Measurements from ENCODE around the gene PPP3R2.
A peak's percentile ranks its signal among the peaks of the same experiment; 100 is the strongest.
"Not testable (repeated sequence)": the region's sequence is repeated elsewhere in the genome, so short reads cannot be mapped to it uniquely, and the experiment has no call there.

DNA sequence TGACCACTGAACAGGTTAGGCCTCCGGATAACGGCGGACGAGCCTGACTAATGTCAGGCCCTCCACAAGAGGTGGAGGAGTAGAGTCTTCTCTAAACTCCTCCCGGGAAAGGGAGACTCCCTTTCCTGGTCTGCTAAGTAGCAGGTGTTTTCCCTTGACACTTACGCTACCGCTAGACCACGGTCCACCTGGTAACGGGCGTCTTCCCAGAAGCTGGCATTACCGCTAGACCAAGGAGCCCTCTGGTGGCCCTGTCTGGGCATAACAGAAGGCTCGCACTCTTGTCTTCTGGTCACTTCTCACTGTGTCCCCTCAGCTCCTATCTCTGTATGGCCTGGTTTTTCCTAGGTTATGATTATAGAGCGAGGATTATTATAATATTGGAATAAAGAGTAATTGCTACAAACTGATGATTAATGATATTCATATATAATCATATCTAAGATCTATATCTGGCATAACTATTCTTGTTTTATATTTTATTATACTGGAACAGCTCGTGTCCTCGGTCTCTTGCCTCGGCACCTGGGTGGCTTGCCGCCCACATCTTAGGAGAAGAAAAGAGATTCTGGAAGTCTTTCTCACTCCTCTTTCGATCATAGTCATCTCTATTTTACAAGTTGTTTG, 45.2 kb downstream of the PPP3R2 start:
- TF ChIP-seq, protein P1, sequence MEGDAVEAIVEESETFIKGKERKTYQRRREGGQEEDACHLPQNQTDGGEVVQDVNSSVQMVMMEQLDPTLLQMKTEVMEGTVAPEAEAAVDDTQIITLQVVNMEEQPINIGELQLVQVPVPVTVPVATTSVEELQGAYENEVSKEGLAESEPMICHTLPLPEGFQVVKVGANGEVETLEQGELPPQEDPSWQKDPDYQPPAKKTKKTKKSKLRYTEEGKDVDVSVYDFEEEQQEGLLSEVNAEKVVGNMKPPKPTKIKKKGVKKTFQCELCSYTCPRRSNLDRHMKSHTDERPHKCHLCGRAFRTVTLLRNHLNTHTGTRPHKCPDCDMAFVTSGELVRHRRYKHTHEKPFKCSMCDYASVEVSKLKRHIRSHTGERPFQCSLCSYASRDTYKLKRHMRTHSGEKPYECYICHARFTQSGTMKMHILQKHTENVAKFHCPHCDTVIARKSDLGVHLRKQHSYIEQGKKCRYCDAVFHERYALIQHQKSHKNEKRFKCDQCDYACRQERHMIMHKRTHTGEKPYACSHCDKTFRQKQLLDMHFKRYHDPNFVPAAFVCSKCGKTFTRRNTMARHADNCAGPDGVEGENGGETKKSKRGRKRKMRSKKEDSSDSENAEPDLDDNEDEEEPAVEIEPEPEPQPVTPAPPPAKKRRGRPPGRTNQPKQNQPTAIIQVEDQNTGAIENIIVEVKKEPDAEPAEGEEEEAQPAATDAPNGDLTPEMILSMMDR (IDR thresholded peaks at IDR 0.05): peak; percentile 65
- TF ChIP-seq ZFX (IDR thresholded peaks at IDR 0.05; ENCODE audit: borderline replicate concordance): not testable (repeated sequence)
